ENCODE data around the gene FAM107A. TPM values are rescaled to one million over a fixed set of nuclear protein-coding genes. Genes with fewer than 3 reads are reported as not detected.

FAM107A gene
- total and polyA plus RNA-seq, 9 of the 15 experiments (the other 6 are each of a cell fraction or from before 2014, with no cell fraction given), result 0.07 TPM; not detected in 8

- Histone ChIP-seq H3K9me3 (replicated peaks; ENCODE audit: control insufficient read depth, insufficient read depth, low read depth, low read length) (no peaks in the 10 kb centered on the region), H3K4me2 (ENCODE audit: insufficient read depth, low read length) (no peak overlapping the region), H3K36me3 (ENCODE audit: control insufficient read depth, insufficient read depth, low read length) (no peaks in the 10 kb centered on the region), H3K9me1 (ENCODE audit: control insufficient read depth, insufficient read depth, low read length) (no peaks in the 10 kb centered on the region), H3K4me3 (no peak overlapping the region), H2AFZ (ENCODE audit: low read depth, low read length) (no peak overlapping the region), H3K27ac (ENCODE audit: extremely low read depth, low read depth, low read length) (no peak overlapping the region), H3K27me3 (ENCODE audit: control insufficient read depth in 2 of 2, insufficient read depth in 2 of 2, low read length in 2 of 2) (peaks cover 0 to 39% of the 10 kb centered on the region in 2 experiments; a peak in 2 of 5 replicates), H3K79me2 (ENCODE audit: control insufficient read depth, insufficient read depth, low read length) (no peaks in the 10 kb centered on the region), H3K9ac (ENCODE audit: insufficient read depth in 1 of 2, low read depth in 2 of 2, low read length in 2 of 2) (no peak overlapping the region), H3K4me1 (replicated peaks in 1 of 2; ENCODE audit: control insufficient read depth in 2 of 2, insufficient read depth in 2 of 2, low read length in 2 of 2) (no peaks in the 10 kb centered on the region), H4K20me1 (replicated peaks; ENCODE audit: control insufficient read depth, insufficient read depth, low read length) (peaks cover 3% of the 10 kb centered on the region; the same call in 1 of the 2 replicates)
- intact Hi-C loops (cut with micrococcal nuclease), result no loop called here
- ChIA-PET CTCF (ENCODE audit: low intra/inter-chr PET ratio) (no interaction called here), POLR2A (no interaction called here)
- no peak for ATAC-seq
- WGBS (ENCODE audit: insufficient coverage, low coverage, missing lambda C conversion rate), result 2% methylated on average over 13 of the region's 13 CpGs
- DNase-seq (ENCODE audit: extremely low read depth in 1 of 4, low spot score in 3 of 4), result no peak
- no TSS peak for BruUV-seq (replicated peaks)
- in situ Hi-C loops (cut with MboI), result no loop called here
- FAIRE-seq, result no peak
- TF ChIP-seq KAT2B (IDR thresholded peaks at IDR 0.05; ENCODE audit: low read depth, low read length) (no peak), FOXJ2 (tag; IDR thresholded peaks at IDR 0.05) (no peak), E2F6 (IDR thresholded peaks at IDR 0.05; ENCODE audit: borderline replicate concordance in 1 of 2, extremely low read depth in 1 of 2, insufficient read depth in 1 of 2, insufficient read length in 1 of 2, low read depth in 1 of 2, low read length in 1 of 2, poor library complexity in 1 of 2, severe bottlenecking in 1 of 2) (no peak), DNMT1 (IDR thresholded peaks at IDR 0.05) (no peak), CTCFL (IDR thresholded peaks at IDR 0.05; ENCODE audit: borderline replicate concordance, insufficient read depth, low read depth, low read length, poor library complexity, severe bottlenecking) (no peak), ZFP1 (CRISPR knock-in tag; IDR thresholded peaks at IDR 0.05) (no peak), ZFP36 (IDR thresholded peaks at IDR 0.05; ENCODE audit: low read depth, low read length, partially characterized antibody) (no peak), ZC3H4 (CRISPR knock-in tag; IDR thresholded peaks at IDR 0.05; ENCODE audit: borderline replicate concordance) (no peak), CAMTA2 (CRISPR knock-in tag; conservative IDR thresholded peaks at IDR 0.05) (no peak), PYGO2 (tag; IDR thresholded peaks at IDR 0.05) (no peak), GTF3C2 (IDR thresholded peaks at IDR 0.05; ENCODE audit: borderline replicate concordance, extremely low read depth, insufficient read length) (no peak), ZZZ3 (IDR thresholded peaks at IDR 0.05) (no peak), GTF2B (IDR thresholded peaks at IDR 0.05; ENCODE audit: extremely low read depth, insufficient read length) (no peak)
- TF ChIP-seq, protein P1, sequence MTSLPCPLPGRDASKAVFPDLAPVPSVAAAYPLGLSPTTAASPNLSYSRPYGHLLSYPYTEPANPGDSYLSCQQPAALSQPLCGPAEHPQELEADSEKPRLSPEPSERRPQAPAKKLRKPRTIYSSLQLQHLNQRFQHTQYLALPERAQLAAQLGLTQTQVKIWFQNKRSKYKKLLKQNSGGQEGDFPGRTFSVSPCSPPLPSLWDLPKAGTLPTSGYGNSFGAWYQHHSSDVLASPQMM (CRISPR knock-in tag; IDR thresholded peaks at IDR 0.05), result no peak
Measured at GRCh38 chr3:58572013-58572633, 5.1 kb downstream of the FAM107A start.
